Astrocyte (in vitro differentiated cells and primary cell): ENCODE measurements around the gene WSB1. TPM values are rescaled to one million over a fixed set of nuclear protein-coding genes. Genes with fewer than 3 reads are reported as not detected.
"Not testable (repeated sequence)": the region's sequence is repeated elsewhere in the genome, so short reads cannot be mapped to it uniquely, and the experiment has no call there.

Source experiments
- DNase-seq: peaks from one replicate; pipeline ENCODE4 v3.0.0-alpha.2; 2010; ENCODE audit warnings: low read depth
- FAIRE-seq: peaks from 2 replicates; lab custom pipeline; 2011; peaks lifted over from hg19 to GRCh38; lab: Jason Lieb, UNC
- H2AFZ ChIP-seq: 2 replicates; pipeline ENCODE4 v1.6.0; 2012; ENCODE audit warnings: low read depth, low read length, inconsistent platforms
- H3K27ac ChIP-seq: 2 replicates; pipeline ENCODE4 v1.5.1; 2011; ENCODE audit warnings: low read depth, low read length, inconsistent platforms
- H3K27me3 ChIP-seq: 2 replicates; pipeline ENCODE4 v1.6.0; 2011; ENCODE audit warnings: low read length, inconsistent platforms; ENCODE audit not compliant: insufficient read depth
- H3K36me3 ChIP-seq: 2 replicates; pipeline ENCODE4 v1.5.1; 2011; ENCODE audit warnings: low read length, inconsistent platforms; ENCODE audit not compliant: insufficient read depth
- H3K4me1 ChIP-seq: 2 replicates; pipeline ENCODE4 v1.5.1; 2011; ENCODE audit warnings: low read length, inconsistent platforms; ENCODE audit not compliant: insufficient read depth
- H3K4me2 ChIP-seq: 2 replicates; pipeline ENCODE4 v1.6.0; 2012; ENCODE audit warnings: low read length, inconsistent platforms
- H3K4me3 ChIP-seq: 2 replicates; pipeline ENCODE4 v1.5.1; 2011; ENCODE audit warnings: low read depth, mild to moderate bottlenecking, low read length, inconsistent platforms; ENCODE audit not compliant: insufficient read depth
- H3K79me2 ChIP-seq: 2 replicates; pipeline ENCODE4 v1.6.0; 2012; ENCODE audit warnings: mild to moderate bottlenecking, low read length, inconsistent platforms; ENCODE audit not compliant: insufficient read depth
- H3K9ac ChIP-seq: 2 replicates; pipeline ENCODE4 v1.6.0; 2012; ENCODE audit warnings: mild to moderate bottlenecking, low read length, inconsistent platforms
- H3K9me3 ChIP-seq: 2 replicates; pipeline ENCODE4 v1.5.1; 2012; ENCODE audit warnings: low read depth, mild to moderate bottlenecking, low read length, inconsistent platforms; ENCODE audit not compliant: insufficient read depth
- H4K20me1 ChIP-seq: 2 replicates; pipeline ENCODE4 v1.6.0; 2012; ENCODE audit warnings: low read length, inconsistent platforms; ENCODE audit not compliant: insufficient read depth
- H3K27ac Mint-ChIP-seq: one replicate; pipeline ENCODE4 v1.8.0; 2021; ENCODE audit warnings: mild to moderate bottlenecking, mixed read lengths; ENCODE audit not compliant: unreplicated experiment
- H3K27me3 Mint-ChIP-seq: one replicate; pipeline ENCODE4 v1.8.0; 2021; ENCODE audit warnings: low read depth, mixed read lengths; ENCODE audit not compliant: unreplicated experiment
- H3K36me3 Mint-ChIP-seq: one replicate; pipeline ENCODE4 v1.8.0; 2021; ENCODE audit warnings: low read depth, mixed read lengths; ENCODE audit not compliant: unreplicated experiment
- H3K4me1 Mint-ChIP-seq: one replicate; pipeline ENCODE4 v1.8.0; 2021; ENCODE audit warnings: low read depth, mixed read lengths; ENCODE audit not compliant: unreplicated experiment
- H3K4me3 Mint-ChIP-seq: one replicate; pipeline ENCODE4 v1.8.0; 2021; ENCODE audit warnings: mild to moderate bottlenecking, moderate library complexity, mixed read lengths; ENCODE audit not compliant: unreplicated experiment
- H3K9me3 Mint-ChIP-seq: one replicate; pipeline ENCODE4 v1.8.0; 2021; ENCODE audit warnings: mild to moderate bottlenecking, mixed read lengths; ENCODE audit not compliant: unreplicated experiment
- CTCF ChIP-seq: IDR thresholded peaks from 2 replicates; pipeline ENCODE4 v1.5.1; 2011; ENCODE audit warnings: low read depth, mild to moderate bottlenecking, inconsistent platforms, low read length, moderate library complexity; ENCODE audit not compliant: insufficient read depth
- EZH2 ChIP-seq: IDR thresholded peaks from 2 replicates; pipeline ENCODE4 v1.6.1; 2012; ENCODE audit warnings: mild to moderate bottlenecking, low read length, inconsistent platforms; ENCODE audit not compliant: insufficient read depth
- total RNA-seq: library from RNA; stranded (reverse); gene quantifications from 2 replicates; pipeline ENCODE4 v1.2.1, GENCODE V29; 2021

Gene WSB1
- total RNA-seq, 1 donor from 2014 or later, result 217 TPM

- FAIRE-seq (no peak), DNase-seq (no peak)
- no peaks in the 10 kb centered on the region for H3K9me3 Mint-ChIP-seq
- Histone ChIP-seq H4K20me1 (no peaks in the 10 kb centered on the region), H3K27me3 (no peaks in the 10 kb centered on the region), H3K9ac (no peak overlapping the region), H3K27ac (no peak overlapping the region), H3K9me3 (no peaks in the 10 kb centered on the region), H2AFZ (no peak overlapping the region), H3K4me1 (peaks cover 3% of the 10 kb centered on the region), H3K4me3 (no peak overlapping the region), H3K36me3 (no peaks in the 10 kb centered on the region), H3K4me2 (no peak overlapping the region), H3K79me2 (no peaks in the 10 kb centered on the region)
- H3K27ac Mint-ChIP-seq, result no peak overlapping the region
- no peaks in the 10 kb centered on the region for H3K36me3 Mint-ChIP-seq
- peaks cover 4% of the 10 kb centered on the region for H3K4me1 Mint-ChIP-seq
- H3K4me3 Mint-ChIP-seq, result no peak overlapping the region
- H3K27me3 Mint-ChIP-seq, result peaks cover 4% of the 10 kb centered on the region
- TF ChIP-seq CTCF (no peak), EZH2 (no peak)
Observed at GRCh38 chr17:27327397-27327796, 33.5 kb downstream of the WSB1 start.

- no peak overlapping the region for H3K27ac ChIP-seq
- H3K4me1 ChIP-seq, result peaks cover 6% of the 10 kb centered on the region
- H3K4me2 ChIP-seq, result no peak overlapping the region
- no peaks in the 10 kb centered on the region for H4K20me1 ChIP-seq
- DNase-seq, result no peak
- no peak overlapping the region for H3K4me3 ChIP-seq
- FAIRE-seq, result no peak
- Mint-ChIP-seq H3K27me3 (peaks cover 4% of the 10 kb centered on the region), H3K36me3 (no peaks in the 10 kb centered on the region), H3K4me1 (peaks cover 7% of the 10 kb centered on the region), H3K4me3 (no peak overlapping the region), H3K9me3 (no peaks in the 10 kb centered on the region), H3K27ac (no peak overlapping the region)
- no peaks in the 10 kb centered on the region for H3K9me3 ChIP-seq
- H2AFZ ChIP-seq, result no peak overlapping the region
- no peaks in the 10 kb centered on the region for H3K79me2 ChIP-seq
- TF ChIP-seq CTCF (no peak), EZH2 (no peak)
- H3K9ac ChIP-seq, result no peak overlapping the region
- H3K36me3 ChIP-seq, result no peaks in the 10 kb centered on the region
- no peaks in the 10 kb centered on the region for H3K27me3 ChIP-seq
Observed at GRCh38 chr17:27327871-27328270, 34.0 kb downstream of the WSB1 start.

- H3K36me3 Mint-ChIP-seq, H3K27me3 Mint-ChIP-seq, H4K20me1 ChIP-seq, H3K4me1 ChIP-seq, H3K27ac Mint-ChIP-seq, H3K9me3 ChIP-seq, H3K36me3 ChIP-seq, H3K9ac ChIP-seq, H3K4me3 Mint-ChIP-seq, H3K27ac ChIP-seq, H3K79me2 ChIP-seq, H3K4me2 ChIP-seq, DNase-seq, FAIRE-seq, H3K4me1 Mint-ChIP-seq, H3K9me3 Mint-ChIP-seq, H3K27me3 ChIP-seq, H2AFZ ChIP-seq, H3K4me3 ChIP-seq: not testable (repeated sequence)
Observed at GRCh38 chr17:27328686-27329085, 34.8 kb downstream of the WSB1 start.
